Right kidney (tissue), 9 donors: ENCODE measurements around the gene THOC5.
"Not testable (repeated sequence)": the region's sequence is repeated elsewhere in the genome, so short reads cannot be mapped to it uniquely, and the experiment has no call there.

ENCODE experiments used
- DNase-seq: peaks from one replicate; pipeline ENCODE4 v3.0.0-alpha.2; 2016
- long read RNA-seq, 8 donors: transcript quantifications; one replicate each; lab custom pipeline, GENCODE V29; 2026

The THOC5 gene
- long read RNA-seq, donor 1, full-length matches to known transcripts, result 4 of 4 reads
- long read RNA-seq, donor 1, partial matches to known transcripts, result 0 of 4 reads
- long read RNA-seq, donor 1, other reads (novel, unspliced or antisense), result 0 of 4 reads
- long read RNA-seq, donor 2, partial matches to known transcripts, result 11 of 16 reads
- long read RNA-seq, donor 2, other reads (novel, unspliced or antisense), result 0 of 16 reads
- long read RNA-seq, donor 3, partial matches to known transcripts, result 0 of 3 reads
- long read RNA-seq, donor 3, other reads (novel, unspliced or antisense), result 0 of 3 reads
- long read RNA-seq, donor 4, full-length matches to known transcripts, result 4 of 4 reads
- long read RNA-seq, donor 4, partial matches to known transcripts, result 0 of 4 reads
- long read RNA-seq, donor 4, other reads (novel, unspliced or antisense), result 0 of 4 reads
- long read RNA-seq, donor 5, full-length matches to known transcripts, result 6 of 6 reads
- long read RNA-seq, donor 5, partial matches to known transcripts, result 0 of 6 reads
- long read RNA-seq, donor 5, other reads (novel, unspliced or antisense), result 0 of 6 reads
- long read RNA-seq, donor 6, full-length matches to known transcripts, result 6 of 6 reads
- long read RNA-seq, donor 6, partial matches to known transcripts, result 0 of 6 reads
- long read RNA-seq, donor 6, other reads (novel, unspliced or antisense), result 0 of 6 reads
- long read RNA-seq, donor 7, full-length matches to known transcripts, result 6 of 6 reads
- long read RNA-seq, donor 7, partial matches to known transcripts, result 0 of 6 reads
- long read RNA-seq, donor 7, other reads (novel, unspliced or antisense), result 0 of 6 reads
- long read RNA-seq, donor 8, full-length matches to known transcripts, result 7 of 7 reads
- long read RNA-seq, donor 8, partial matches to known transcripts, result 0 of 7 reads
- long read RNA-seq, donor 8, other reads (novel, unspliced or antisense), result 0 of 7 reads

DNA sequence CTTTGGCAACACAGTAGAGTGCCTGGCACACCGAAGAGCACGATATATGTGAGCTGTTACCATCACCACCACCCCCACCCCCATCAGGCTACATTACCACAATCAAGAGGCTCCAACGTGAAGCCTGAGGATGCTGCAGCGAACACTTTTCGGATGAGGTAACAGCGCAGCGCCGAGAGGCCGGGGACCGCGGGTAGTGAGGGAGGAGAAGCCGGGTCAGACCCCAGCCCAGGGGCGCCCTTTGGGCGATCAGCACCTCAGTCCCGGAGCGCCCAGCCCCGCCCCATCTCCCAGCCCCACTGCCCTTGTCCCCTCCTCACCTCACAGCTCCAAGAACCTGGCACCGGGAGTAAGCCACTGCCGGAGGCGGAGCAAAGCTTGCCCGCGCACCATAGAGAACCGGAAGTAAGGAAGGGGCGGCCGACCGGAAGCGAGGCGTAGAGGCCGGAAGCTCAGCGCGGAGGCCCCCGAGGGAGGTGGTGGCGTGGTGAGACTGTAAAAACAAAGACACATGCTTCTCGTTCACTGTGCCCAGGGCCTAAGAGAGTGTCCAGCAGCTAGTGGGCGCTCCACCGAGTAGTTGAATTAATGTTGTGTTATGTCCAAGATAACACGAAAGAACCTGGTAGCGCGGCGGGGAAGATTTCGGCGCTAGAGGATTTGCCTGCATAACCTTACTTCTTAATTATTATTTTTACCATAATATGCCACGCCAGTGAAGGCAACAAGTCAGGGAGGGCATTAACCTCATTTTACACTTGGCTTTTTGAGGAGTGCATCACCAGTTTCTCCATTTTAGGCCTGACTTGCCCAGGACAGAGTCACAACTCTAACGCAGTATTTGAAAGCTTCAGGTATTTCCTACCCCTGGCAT, at the start of gene THOC5:
Gene THOC5, minus strand, starts transcription at position 407 of the 874 bp plus-strand sequence. CDS start 4,610 bp downstream, outside the sequence.
- DNase-seq, result peak; percentile 82

DNA sequence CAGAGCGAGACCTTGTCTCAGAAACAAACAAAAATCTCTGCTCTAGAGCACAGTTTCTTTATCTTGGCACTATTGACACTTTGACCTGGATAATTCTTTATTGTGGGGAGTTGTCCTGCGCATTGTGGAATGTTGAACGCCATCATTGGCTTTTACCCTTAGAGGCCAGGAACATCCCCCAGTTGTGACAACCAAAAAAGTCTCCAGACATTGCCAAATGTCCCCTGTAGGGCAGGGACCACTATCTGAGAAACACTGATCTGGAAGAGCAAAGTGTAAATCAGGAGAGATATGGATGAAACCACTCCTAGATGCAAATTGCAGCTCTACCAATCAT, 45.1 kb upstream of the THOC5 start:
- no peak for DNase-seq

DNA sequence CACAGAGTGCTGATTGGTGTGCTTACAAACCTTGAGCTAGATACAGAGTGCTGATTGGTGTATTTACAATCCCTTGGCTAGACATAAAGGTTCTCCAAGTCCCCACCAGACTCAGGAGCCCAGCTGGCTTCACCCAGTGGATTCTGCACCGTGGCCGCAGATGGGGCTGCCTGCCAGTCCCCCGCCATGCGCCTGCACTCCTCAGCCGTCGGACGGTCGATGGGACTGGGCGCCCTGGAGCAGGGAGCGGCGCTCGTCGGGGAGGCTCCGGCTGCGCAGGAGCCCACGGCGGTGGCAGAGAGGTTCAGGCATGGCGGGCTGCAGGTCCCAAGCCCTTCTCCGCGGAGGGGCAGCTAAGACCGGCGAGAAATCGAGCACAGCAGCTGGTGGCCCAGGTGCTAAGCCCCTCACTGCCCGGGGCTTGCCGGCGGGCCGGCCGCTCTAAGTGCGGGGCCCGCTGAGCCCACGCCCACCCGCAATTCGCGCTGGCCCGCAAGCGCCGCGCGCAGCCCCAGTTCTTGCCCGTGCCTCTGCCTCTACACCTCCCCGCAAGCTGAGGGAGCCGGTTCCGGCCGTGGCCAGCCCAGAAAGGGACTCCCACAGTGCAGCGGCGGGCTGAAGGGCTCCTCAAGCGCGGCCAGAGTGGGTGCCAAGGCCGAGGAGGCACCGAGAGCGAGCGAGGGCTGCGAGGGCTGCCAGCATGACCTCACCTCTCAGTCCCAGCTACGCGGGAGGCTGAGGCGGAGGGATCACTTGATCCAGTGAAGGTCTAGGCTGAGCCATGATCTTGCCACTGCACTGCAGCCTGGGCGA, 44.5 kb upstream of the THOC5 start:
- DNase-seq, result not testable (repeated sequence)

DNA sequence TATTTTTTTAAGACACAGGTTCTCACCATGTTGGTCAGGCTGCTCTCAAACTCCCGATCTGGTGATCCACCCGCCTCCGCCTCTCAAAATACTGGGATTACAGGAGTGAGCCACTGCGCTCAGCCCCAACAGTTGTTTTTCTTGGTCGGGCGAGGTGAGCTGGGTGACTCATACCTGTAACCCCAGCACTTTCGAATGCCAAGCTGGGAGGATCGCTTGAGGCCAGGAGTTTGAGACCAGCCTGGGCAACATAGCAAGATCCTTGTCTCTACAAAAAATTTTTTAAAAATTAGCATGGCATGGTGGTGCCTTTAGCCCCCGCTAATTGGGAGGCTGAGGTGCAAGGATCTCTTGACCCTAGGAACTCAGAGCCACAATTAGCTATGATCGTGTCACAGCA, 42.9 kb upstream of the THOC5 start:
- no peak for DNase-seq

DNA sequence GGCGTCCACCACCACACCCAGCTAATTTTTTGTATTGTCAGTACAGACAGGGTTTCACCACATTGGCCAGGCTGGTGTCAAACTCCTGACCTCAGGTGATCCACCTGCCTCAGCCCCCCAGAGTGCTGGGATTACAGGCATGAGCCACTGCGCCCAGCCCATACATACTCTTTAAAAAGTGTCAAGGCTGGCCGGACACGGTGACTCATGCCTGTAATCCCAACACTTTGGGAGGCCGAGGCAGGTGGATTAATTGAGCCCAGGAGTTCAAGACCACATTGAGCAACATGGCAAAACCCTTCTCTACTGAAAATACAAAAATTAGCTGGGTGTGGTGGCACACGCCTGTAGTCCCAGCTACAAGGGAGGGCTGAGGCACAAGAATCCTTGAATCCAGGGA, 40.9 kb upstream of the THOC5 start:
- not testable (repeated sequence) for DNase-seq

- DNase-seq, result no peak
Measured at GRCh38 chr22:29593923-29594322, 40.4 kb upstream of the THOC5 start.

GRCh38 chr22:29587938-29588699, 34.6 kb upstream of the THOC5 start:
- no peak for DNase-seq

DNA sequence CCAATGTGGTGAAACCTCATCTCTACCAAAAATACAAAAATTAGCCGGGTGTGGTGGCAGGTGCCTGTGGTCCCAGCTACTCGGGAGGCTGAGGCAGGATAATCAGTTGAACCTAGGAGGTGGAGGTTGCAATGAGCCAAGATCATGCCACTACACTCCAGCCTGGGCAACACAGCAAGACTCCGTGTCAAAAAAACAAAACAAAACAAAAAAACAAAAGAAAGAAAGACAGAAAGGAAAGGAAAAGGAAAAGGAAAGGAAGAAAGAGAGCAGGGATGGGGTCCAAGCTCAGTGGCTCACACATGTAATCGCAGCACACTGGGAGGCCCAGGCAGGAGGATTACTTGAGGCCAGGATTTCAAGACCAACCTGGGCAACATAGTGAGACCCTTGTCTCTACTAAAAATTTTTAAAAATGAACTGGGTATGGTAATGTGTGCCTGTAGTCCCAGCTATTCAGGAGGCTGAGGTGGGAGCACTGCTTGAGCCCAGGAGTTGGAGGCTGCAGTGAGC, 32.7 kb upstream of the THOC5 start:
- not testable (repeated sequence) for DNase-seq

- DNase-seq, result no peak
Measured at GRCh38 chr22:29584975-29585374, 31.4 kb upstream of the THOC5 start.

- no peak for DNase-seq
Measured at GRCh38 chr22:29581799-29582198, 28.2 kb upstream of the THOC5 start.

DNA sequence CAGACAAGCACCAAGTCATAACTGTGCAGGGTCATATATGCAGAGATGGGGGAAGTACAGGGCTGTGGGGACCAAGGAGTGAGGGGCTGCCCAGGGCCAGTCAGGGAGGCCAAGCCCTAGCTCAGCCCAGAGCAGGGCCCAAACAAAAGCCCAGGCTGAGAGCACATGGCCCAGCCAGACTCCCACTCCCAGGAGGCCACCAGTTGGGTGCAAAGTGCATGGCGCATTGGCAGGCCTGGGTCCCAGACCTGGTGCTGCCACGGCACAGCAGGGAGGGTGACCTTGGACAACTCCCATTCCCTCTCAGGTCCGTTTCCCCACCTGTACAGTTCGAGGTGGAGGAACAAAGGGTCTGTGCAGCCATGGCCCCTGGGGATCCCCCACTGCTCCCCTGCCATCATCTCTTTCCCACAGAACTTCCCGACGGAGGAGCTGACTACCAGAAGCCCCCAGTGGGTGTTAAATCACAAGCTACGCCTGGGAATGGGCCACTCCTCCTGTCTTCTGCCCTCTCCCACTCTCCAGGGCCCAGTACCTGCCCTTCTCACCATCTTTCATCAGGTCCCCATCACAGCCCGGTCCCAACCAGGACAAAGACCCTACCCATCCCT, 26.7 kb upstream of the THOC5 start:
- peak; percentile 69 for DNase-seq

DNA sequence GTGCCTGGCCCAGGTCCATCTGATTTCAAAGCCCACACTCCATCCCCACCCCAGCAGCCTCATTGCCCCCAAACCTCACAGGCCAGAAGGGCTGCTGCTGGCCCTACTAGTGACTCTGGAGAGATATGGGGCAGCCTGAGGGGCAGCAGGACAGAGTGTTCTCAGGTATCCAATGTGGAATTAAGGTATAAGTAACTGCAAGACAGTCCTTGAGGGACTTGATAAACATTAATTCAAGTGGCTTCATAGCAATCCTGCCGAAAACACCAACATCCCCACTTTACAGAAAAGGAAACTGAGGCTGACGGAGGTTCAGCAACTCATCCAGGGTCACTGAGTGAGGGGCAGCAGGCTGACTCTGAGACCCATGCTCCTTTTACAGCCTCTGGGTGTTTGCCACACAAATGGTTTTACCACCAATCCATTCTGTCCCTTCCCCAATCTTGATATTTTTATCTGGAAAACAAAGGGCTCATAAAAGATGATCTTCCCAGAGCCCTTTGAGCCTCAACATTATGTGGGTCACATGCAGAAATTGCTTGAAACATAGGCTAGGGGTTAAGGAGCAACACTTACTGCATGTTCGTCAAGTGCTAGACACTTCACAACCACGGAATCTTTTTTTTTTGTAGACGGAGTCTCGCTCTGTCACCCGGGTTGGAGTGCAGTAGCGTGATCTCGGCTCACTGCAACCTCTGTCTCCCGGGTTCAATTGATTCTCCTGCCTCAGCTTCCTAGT, 25.1 kb upstream of the THOC5 start:
- no peak for DNase-seq

DNA sequence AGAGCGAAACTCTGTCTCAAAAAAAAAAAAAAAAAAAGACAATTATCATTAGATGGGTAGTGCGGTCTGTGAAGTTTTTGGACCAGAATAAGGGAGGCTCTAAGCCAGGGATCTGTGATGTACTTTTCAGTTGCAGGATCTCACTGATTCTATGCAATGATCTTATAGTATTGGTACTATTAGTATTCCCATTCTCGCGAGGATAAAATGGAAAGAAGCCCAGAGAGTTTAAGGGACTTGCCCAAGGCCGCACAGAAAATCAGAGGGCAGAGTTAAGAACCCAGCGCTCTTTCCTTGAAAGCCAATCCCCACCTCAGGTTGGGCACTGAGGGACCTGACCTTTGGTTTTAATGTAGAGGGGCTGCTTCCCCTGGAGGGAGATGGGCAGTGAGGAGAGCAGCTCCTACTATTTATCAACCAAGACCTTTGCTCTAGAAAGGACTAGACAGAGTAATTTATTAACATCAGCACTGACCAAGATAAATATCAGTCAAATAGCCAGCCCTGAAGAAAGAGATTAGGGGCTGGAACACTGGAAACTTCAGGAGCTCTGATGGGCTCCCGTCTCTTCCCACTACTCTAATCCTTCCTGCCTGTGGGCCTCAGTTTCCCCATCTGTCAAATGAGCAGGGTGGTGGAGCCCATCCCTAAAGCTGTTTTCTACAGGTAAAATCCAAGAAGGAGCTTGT, 21.3 kb upstream of the THOC5 start:
- no peak for DNase-seq

DNA sequence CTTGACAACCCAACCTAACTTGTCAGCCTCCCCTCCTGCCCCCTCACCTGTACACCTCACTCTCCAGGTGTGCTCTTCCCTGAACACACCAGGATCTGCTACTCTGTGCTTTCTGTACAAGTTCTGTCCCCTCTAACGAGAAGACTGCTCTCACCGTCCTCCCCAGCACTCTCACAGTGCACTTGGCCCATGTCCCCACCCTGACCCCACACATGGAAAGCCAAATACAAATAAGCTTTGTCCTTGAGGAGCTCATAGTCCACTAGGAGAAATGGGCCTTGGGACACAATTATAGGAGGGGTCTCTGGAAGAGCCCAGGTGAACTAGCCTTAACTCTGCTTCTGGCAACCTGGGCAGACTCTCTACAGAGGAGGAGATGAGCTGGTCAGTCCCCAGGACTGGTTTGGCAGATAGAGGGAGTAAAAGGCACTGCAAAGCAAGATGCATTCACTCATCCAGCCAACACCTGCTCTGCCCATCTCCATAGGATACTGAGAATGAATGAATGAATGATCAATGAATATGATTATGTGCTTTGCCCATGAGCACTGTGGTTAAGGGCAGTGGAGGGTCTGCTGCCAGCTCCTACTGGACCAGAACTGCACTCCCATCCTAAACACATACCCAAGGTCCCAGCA, 17.5 kb upstream of the THOC5 start:
- no peak for DNase-seq

- no peak for DNase-seq
Measured at GRCh38 chr22:29570456-29570855, 16.9 kb upstream of the THOC5 start.

GRCh38 chr22:29569011-29569678, 15.6 kb upstream of the THOC5 start:
- no peak for DNase-seq

DNA sequence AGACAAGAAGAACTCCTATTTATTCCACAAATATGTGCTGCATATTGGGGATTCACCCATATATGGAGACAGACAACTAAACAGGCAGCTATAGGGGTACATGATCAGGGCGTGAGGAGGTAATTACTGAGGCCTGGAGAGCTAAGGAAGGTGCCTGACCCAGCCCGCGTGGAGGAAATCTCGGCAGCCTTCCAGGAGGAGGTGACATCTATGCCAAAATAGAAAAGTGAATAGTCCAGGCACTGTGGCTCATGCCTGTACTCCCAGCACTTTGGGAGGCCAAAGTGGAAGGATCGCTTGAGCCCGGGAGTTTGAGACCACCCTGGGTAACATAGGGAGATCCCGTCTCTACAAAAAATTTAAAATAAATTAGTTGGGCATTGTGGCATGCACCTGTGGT, 13.8 kb upstream of the THOC5 start:
- DNase-seq, result no peak
